ENCODE measurements around the gene CHIA.

The CHIA gene

DNA sequence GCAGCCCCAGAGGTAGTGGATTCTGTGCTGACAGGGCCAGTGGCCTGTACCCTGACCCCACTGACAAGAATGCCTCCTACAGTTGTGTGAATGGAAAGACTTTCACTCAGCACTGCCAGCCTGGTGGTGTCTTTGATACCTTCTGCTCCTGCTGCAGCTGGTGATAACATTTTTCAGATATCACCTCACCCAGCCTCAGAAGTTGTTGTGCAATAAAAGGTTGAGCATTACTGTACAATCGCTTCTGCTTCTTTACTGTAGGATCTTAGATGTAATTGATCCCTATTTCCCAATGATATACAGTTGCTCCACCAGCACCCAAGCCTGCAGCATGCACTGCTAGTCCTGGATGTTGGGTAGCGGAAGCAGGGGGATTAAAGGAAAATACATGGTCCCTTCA is 4.8 kb upstream of the CHIA start:
- TF ChIP-seq SUZ12 (IDR thresholded peaks at IDR 0.05; ENCODE audit: extremely low read depth, insufficient read depth, insufficient read length) (no peak), ZNF274 (IDR thresholded peaks at IDR 0.05; ENCODE audit: low read depth, low read length) (no peak), YY1 (IDR thresholded peaks at IDR 0.05; ENCODE audit: insufficient read depth, insufficient read length) (no peak)
- no peak for DNase-seq (ENCODE audit: low read depth, low spot score)
- no peaks in the 10 kb centered on the region for H3K36me3 ChIP-seq (ENCODE audit: insufficient read depth, insufficient read length, low read length)

DNA sequence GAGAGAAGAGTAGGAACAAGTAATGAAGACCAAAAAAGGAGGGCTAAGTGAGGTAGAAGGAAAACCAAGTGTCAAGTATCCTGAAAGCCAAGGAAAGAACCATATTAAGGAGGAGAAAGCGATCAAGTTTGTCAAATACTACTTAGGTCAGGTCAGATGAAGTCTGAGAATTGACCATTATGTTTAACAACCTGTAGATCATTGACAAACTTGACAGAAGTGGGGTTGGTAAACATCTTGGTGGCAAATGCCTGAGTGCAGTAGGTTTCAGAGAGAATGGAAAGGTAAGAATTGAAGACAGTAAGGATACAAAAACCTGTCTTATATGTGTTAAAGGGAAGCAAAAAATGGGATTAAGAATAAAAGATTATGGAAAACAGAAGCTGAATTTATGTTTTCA is 3.7 kb upstream of the CHIA start:
- Histone ChIP-seq H3K4me3 (ENCODE audit: insufficient read length, low read depth) (no peak overlapping the region), H3K4me1 (ENCODE audit: insufficient read depth, insufficient read length) (no peaks in the 10 kb centered on the region), H3K9me3 (ENCODE audit: insufficient read depth, low read length) (no peaks in the 10 kb centered on the region), H3K36me3 (ENCODE audit: insufficient read depth, insufficient read length, low read length) (no peaks in the 10 kb centered on the region), H3K27me3 (ENCODE audit: insufficient read depth, insufficient read length) (no peaks in the 10 kb centered on the region), H3K9ac (ENCODE audit: insufficient read length, low read depth) (no peak overlapping the region)
- TF ChIP-seq ZNF274 (IDR thresholded peaks at IDR 0.05; ENCODE audit: low read depth, low read length) = no peak
- TF ChIP-seq SUZ12 (IDR thresholded peaks at IDR 0.05; ENCODE audit: extremely low read depth, insufficient read depth, insufficient read length) = no peak
- no peak for TF ChIP-seq YY1 (IDR thresholded peaks at IDR 0.05; ENCODE audit: insufficient read depth, insufficient read length)
- no peak for DNase-seq (ENCODE audit: low read depth, low spot score)

More for the DNA sequence above, 4.8 kb upstream of the CHIA start:
- no peak overlapping the region for H3K9ac ChIP-seq (ENCODE audit: insufficient read length, low read depth)
- no peaks in the 10 kb centered on the region for H3K4me1 ChIP-seq (ENCODE audit: insufficient read depth, insufficient read length)
- H3K9me3 ChIP-seq (ENCODE audit: insufficient read depth, low read length) = no peaks in the 10 kb centered on the region
- H3K4me3 ChIP-seq (ENCODE audit: insufficient read length, low read depth) = no peak overlapping the region
- H3K27me3 ChIP-seq (ENCODE audit: insufficient read depth, insufficient read length) = no peaks in the 10 kb centered on the region

DNA sequence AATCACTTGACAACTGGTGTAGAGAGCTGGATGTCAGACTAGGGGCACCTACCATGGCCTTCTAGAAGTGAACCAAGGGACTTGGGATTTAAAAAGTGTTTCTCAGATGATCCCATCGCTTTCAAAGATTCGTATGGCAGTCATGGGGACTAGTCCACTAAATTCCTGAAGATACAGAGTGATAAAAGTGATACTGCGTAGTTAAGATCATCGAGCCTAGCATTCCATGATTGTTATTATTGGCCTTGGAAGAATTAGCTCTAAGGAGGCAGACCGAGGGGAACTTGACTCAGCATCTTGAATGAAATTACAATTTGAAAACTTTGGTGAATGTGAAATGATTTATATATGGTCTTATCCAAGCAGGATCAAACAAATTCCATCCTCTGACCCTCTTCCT is 1.3 kb upstream of the CHIA start:
- no peaks in the 10 kb centered on the region for H3K9me3 ChIP-seq (ENCODE audit: insufficient read depth, low read length)
- no peak overlapping the region for H3K9ac ChIP-seq (ENCODE audit: insufficient read length, low read depth)
- H3K27me3 ChIP-seq (ENCODE audit: insufficient read depth, insufficient read length) = no peaks in the 10 kb centered on the region
- DNase-seq (ENCODE audit: low read depth, low spot score) = no peak
- no peak for TF ChIP-seq SUZ12 (IDR thresholded peaks at IDR 0.05; ENCODE audit: extremely low read depth, insufficient read depth, insufficient read length)
- H3K4me1 ChIP-seq (ENCODE audit: insufficient read depth, insufficient read length) = no peaks in the 10 kb centered on the region
- H3K4me3 ChIP-seq (ENCODE audit: insufficient read length, low read depth) = no peak overlapping the region
- H3K36me3 ChIP-seq (ENCODE audit: insufficient read depth, insufficient read length, low read length) = no peaks in the 10 kb centered on the region

DNA sequence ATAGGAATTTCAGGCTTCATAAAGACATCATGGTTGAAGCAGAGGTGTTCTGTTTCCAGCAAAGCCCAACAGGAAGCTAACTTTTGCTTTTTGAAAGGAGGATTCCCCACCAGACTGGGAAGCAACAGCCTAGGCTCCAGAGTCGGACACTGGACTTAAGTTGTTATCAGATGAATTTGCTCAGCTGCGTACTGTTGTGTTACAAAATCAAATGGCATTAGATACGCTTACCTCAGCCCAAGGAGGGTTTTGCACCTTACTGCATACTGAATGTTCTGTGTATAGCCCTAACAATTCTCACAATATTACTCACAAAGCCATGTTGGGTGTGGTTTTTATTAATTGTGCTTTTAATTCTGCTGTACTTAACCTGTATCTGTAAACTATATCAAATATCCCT is 547 bp upstream of the CHIA start:
- no peaks in the 10 kb centered on the region for H3K9me3 ChIP-seq (ENCODE audit: insufficient read depth, low read length)
- no peaks in the 10 kb centered on the region for H3K27me3 ChIP-seq (ENCODE audit: insufficient read depth, insufficient read length)
- H3K4me1 ChIP-seq (ENCODE audit: insufficient read depth, insufficient read length) = no peaks in the 10 kb centered on the region
- TF ChIP-seq ZNF274 (IDR thresholded peaks at IDR 0.05; ENCODE audit: low read depth, low read length) (no peak), SUZ12 (IDR thresholded peaks at IDR 0.05; ENCODE audit: extremely low read depth, insufficient read depth, insufficient read length) (no peak), YY1 (IDR thresholded peaks at IDR 0.05; ENCODE audit: insufficient read depth, insufficient read length) (no peak)
- no peak for DNase-seq (ENCODE audit: low read depth, low spot score)
- no peak overlapping the region for H3K4me3 ChIP-seq (ENCODE audit: insufficient read length, low read depth)
- no peaks in the 10 kb centered on the region for H3K36me3 ChIP-seq (ENCODE audit: insufficient read depth, insufficient read length, low read length)
- H3K9ac ChIP-seq (ENCODE audit: insufficient read length, low read depth) = no peak overlapping the region

DNA sequence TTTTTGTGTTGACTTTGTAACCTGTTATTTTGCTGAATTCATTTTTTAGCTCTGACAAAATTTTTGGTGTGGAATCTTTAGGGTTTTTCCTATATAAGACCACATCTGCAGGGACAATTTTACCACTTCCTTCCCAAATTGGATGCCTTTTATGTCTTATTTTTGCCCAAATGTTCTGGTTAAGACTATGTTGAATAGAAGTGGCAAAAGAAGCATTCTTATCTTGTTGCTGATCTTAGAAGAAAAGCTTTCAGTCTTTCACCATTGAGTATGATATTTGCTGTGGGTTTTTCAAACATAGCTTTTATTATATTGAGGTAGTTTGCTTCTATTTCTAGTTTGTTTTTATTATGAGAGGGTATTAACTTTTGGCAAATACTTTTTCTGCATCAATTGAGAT is 3.7 kb downstream of the CHIA start:
- Histone ChIP-seq H3K36me3 (ENCODE audit: insufficient read depth, insufficient read length, low read length) (no peaks in the 10 kb centered on the region), H3K9me3 (ENCODE audit: insufficient read depth, low read length) (no peaks in the 10 kb centered on the region), H3K4me1 (ENCODE audit: insufficient read depth, insufficient read length) (no peaks in the 10 kb centered on the region), H3K9ac (ENCODE audit: insufficient read length, low read depth) (no peak overlapping the region), H3K4me3 (ENCODE audit: insufficient read length, low read depth) (no peak overlapping the region), H3K27me3 (ENCODE audit: insufficient read depth, insufficient read length) (no peaks in the 10 kb centered on the region)
- no peak for TF ChIP-seq SUZ12 (IDR thresholded peaks at IDR 0.05; ENCODE audit: extremely low read depth, insufficient read depth, insufficient read length)
- TF ChIP-seq YY1 (IDR thresholded peaks at IDR 0.05; ENCODE audit: insufficient read depth, insufficient read length) = no peak
- TF ChIP-seq ZNF274 (IDR thresholded peaks at IDR 0.05; ENCODE audit: low read depth, low read length) = no peak
- DNase-seq (ENCODE audit: low read depth, low spot score) = no peak

DNA sequence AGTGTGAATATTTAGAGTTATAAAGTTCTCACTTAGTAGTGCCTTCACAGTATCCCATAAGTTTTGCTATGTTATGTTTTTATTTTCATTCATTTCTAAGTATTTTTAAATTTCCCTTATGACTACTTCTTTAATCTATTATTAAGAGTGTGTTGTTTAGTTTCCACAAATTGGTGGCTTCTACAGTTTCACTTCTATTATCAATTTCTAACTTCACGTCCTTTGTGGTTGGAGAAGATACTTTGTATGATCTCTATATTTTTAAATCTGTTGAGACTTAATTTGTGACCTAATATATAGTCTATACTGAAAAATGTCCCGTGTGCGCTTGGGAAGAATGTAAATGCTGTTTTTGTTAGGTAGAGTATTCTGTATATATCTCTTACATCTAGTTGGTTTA is 11.7 kb downstream of the CHIA start:
- no peaks in the 10 kb centered on the region for H3K4me1 ChIP-seq (ENCODE audit: insufficient read depth, insufficient read length)
- H3K4me3 ChIP-seq (ENCODE audit: insufficient read length, low read depth) = no peak overlapping the region
- H3K27me3 ChIP-seq (ENCODE audit: insufficient read depth, insufficient read length) = no peaks in the 10 kb centered on the region
- no peak for TF ChIP-seq SUZ12 (IDR thresholded peaks at IDR 0.05; ENCODE audit: extremely low read depth, insufficient read depth, insufficient read length)
- no peaks in the 10 kb centered on the region for H3K36me3 ChIP-seq (ENCODE audit: insufficient read depth, insufficient read length, low read length)
- no peak for DNase-seq (ENCODE audit: low read depth, low spot score)
- no peak overlapping the region for H3K9ac ChIP-seq (ENCODE audit: insufficient read length, low read depth)
- H3K9me3 ChIP-seq (ENCODE audit: insufficient read depth, low read length) = no peaks in the 10 kb centered on the region

DNA sequence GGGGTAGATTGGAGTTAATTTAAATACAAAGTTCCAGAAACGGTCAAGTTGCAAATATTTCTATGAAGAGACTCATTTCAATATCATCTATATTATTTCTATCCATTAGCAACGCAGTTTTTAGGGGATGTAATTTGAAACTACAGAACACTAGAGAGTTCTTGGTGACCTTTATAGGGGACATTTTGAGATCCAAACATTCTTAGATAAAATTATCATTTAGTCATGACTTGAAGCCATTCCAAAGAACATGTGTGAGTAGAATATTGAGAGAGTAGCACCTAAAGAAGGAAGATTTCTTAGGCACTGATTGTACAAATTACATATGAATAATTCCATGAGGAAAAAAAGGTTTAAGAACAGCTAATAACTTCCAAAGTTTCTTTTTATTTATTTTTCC is 19.0 kb downstream of the CHIA start:
- no peak for TF ChIP-seq ZNF274 (IDR thresholded peaks at IDR 0.05; ENCODE audit: low read depth, low read length)
- TF ChIP-seq SUZ12 (IDR thresholded peaks at IDR 0.05; ENCODE audit: extremely low read depth, insufficient read depth, insufficient read length) = no peak
- TF ChIP-seq YY1 (IDR thresholded peaks at IDR 0.05; ENCODE audit: insufficient read depth, insufficient read length) = no peak
- no peaks in the 10 kb centered on the region for H3K36me3 ChIP-seq (ENCODE audit: insufficient read depth, insufficient read length, low read length)
- H3K9ac ChIP-seq (ENCODE audit: insufficient read length, low read depth) = no peak overlapping the region
- no peaks in the 10 kb centered on the region for H3K9me3 ChIP-seq (ENCODE audit: insufficient read depth, low read length)
- no peak overlapping the region for H3K4me3 ChIP-seq (ENCODE audit: insufficient read length, low read depth)
- no peak for DNase-seq (ENCODE audit: low read depth, low spot score)
- H3K27me3 ChIP-seq (ENCODE audit: insufficient read depth, insufficient read length) = no peaks in the 10 kb centered on the region
- H3K4me1 ChIP-seq (ENCODE audit: insufficient read depth, insufficient read length) = no peaks in the 10 kb centered on the region

DNA sequence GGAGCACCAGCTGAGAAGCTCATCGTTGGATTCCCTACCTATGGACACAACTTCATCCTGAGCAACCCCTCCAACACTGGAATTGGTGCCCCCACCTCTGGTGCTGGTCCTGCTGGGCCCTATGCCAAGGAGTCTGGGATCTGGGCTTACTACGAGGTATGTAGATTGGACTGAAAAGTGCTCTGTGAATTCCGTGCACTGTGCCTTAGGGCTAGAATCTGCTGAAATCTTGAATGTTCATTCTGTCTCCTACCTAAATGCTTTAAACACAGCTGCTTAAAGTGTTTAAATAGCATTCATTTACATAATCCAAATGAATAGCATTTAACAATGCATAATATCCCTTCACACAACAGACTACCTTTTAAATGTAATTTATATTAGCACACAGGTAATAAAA is 27.9 kb downstream of the CHIA start:
- DNase-seq (ENCODE audit: low read depth, low spot score) = no peak
- TF ChIP-seq YY1 (IDR thresholded peaks at IDR 0.05; ENCODE audit: insufficient read depth, insufficient read length) (no peak), SUZ12 (IDR thresholded peaks at IDR 0.05; ENCODE audit: extremely low read depth, insufficient read depth, insufficient read length) (no peak), ZNF274 (IDR thresholded peaks at IDR 0.05; ENCODE audit: low read depth, low read length) (no peak)
- H3K27me3 ChIP-seq (ENCODE audit: insufficient read depth, insufficient read length) = no peaks in the 10 kb centered on the region
- no peak overlapping the region for H3K9ac ChIP-seq (ENCODE audit: insufficient read length, low read depth)
- no peaks in the 10 kb centered on the region for H3K9me3 ChIP-seq (ENCODE audit: insufficient read depth, low read length)
- H3K36me3 ChIP-seq (ENCODE audit: insufficient read depth, insufficient read length, low read length) = no peaks in the 10 kb centered on the region
- no peaks in the 10 kb centered on the region for H3K4me1 ChIP-seq (ENCODE audit: insufficient read depth, insufficient read length)
- no peak overlapping the region for H3K4me3 ChIP-seq (ENCODE audit: insufficient read length, low read depth)
